HL-60 (cell line): ENCODE data around the gene USF2.

ENCODE experiments used
- DNase-seq, 2 experiments: peaks; one replicate each; pipeline ENCODE4 v3.0.0-alpha.2; 2010 to 2020; ENCODE audit warnings: low read depth in 1 of 2, low spot score in 1 of 2
- H3K27ac ChIP-seq: fragments of 250-450 bp; sonication (Bioruptor Pico); replicated peaks from 2 replicates; pipeline ENCODE4 v1.5.1; 2020; ENCODE audit warnings: mild to moderate bottlenecking, moderate library complexity
- H3K27me3 ChIP-seq: fragments of 250-450 bp; sonication (Bioruptor Pico); 2 replicates; pipeline ENCODE4 v1.5.1; 2021; ENCODE audit warnings: mild to moderate bottlenecking, moderate library complexity; ENCODE audit not compliant: insufficient read depth, poor library complexity, severe bottlenecking
- H3K4me3 ChIP-seq: replicated peaks from 2 replicates; pipeline ENCODE4 v1.5.1; 2011; ENCODE audit warnings: mild to moderate bottlenecking, control low read depth, low read length; ENCODE audit not compliant: insufficient read depth
- GABPA ChIP-seq: IDR thresholded peaks from 2 replicates; pipeline ENCODE4 v1.6.1; 2012; ENCODE audit warnings: low read depth
- POLR2AphosphoS5 ChIP-seq: IDR thresholded peaks from 2 replicates; pipeline ENCODE4 v1.6.1; 2012; ENCODE audit warnings: low read depth
- SPI1 ChIP-seq: IDR thresholded peaks from 2 replicates; pipeline ENCODE4 v1.6.1; 2012; ENCODE audit warnings: low read depth, mild to moderate bottlenecking, borderline replicate concordance
- TF ChIP-seq, protein P1 (sequence below): IDR thresholded peaks from one replicate; pipeline ENCODE4 v1.5.1; 2011; ENCODE audit warnings: low read length, control low read depth, inconsistent platforms; ENCODE audit not compliant: insufficient read depth
- TF ChIP-seq, protein P2 (sequence below): IDR thresholded peaks from 2 replicates; pipeline ENCODE4 v1.6.1; 2012; ENCODE audit warnings: low read depth; ENCODE audit not compliant: insufficient replicate concordance

USF2 gene

DNA sequence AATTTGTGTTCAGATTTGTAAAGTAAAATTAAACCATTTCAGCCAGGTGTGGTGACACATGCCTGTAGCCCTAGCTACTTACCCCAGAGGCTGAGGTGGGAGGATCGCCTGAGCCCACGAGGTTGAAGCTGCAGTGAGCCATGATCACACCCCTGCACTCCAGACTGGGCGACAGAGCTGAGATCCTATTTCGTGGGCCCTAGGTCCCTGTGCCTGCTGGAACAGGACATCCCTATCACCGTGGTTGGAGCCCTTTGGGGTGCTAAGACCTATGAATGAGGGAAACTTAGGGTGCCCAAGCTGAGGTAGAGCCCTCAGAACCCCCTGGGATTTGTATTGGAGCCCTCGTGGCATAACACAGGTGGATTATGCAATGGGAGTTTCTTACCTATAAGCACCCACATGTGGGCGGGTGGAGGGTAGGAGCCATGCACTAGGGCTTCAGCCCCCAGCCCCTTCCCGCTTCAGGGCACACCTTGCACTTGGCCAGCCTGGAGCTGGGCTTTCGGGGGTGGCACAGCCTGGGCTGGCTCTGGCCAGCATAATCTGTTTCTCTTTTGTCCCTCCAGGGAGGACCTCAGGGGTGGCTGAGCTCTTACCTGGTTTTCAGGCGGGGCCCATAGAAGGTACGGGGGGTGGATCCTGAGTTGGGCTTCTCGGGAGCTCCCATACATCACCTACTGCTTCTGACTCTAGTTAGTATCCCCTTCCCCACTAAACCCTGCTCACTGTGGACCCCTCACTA lies 7.2 kb upstream of the USF2 start:
- Histone ChIP-seq H3K27me3 (no peaks in the 10 kb centered on the region), H3K4me3 (no peak overlapping the region), H3K27ac (no peak overlapping the region)
- TF ChIP-seq GABPA: no peak
- no peak for TF ChIP-seq POLR2AphosphoS5
- TF ChIP-seq, protein P1, sequence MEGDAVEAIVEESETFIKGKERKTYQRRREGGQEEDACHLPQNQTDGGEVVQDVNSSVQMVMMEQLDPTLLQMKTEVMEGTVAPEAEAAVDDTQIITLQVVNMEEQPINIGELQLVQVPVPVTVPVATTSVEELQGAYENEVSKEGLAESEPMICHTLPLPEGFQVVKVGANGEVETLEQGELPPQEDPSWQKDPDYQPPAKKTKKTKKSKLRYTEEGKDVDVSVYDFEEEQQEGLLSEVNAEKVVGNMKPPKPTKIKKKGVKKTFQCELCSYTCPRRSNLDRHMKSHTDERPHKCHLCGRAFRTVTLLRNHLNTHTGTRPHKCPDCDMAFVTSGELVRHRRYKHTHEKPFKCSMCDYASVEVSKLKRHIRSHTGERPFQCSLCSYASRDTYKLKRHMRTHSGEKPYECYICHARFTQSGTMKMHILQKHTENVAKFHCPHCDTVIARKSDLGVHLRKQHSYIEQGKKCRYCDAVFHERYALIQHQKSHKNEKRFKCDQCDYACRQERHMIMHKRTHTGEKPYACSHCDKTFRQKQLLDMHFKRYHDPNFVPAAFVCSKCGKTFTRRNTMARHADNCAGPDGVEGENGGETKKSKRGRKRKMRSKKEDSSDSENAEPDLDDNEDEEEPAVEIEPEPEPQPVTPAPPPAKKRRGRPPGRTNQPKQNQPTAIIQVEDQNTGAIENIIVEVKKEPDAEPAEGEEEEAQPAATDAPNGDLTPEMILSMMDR: no peak
- TF ChIP-seq, protein P2, sequence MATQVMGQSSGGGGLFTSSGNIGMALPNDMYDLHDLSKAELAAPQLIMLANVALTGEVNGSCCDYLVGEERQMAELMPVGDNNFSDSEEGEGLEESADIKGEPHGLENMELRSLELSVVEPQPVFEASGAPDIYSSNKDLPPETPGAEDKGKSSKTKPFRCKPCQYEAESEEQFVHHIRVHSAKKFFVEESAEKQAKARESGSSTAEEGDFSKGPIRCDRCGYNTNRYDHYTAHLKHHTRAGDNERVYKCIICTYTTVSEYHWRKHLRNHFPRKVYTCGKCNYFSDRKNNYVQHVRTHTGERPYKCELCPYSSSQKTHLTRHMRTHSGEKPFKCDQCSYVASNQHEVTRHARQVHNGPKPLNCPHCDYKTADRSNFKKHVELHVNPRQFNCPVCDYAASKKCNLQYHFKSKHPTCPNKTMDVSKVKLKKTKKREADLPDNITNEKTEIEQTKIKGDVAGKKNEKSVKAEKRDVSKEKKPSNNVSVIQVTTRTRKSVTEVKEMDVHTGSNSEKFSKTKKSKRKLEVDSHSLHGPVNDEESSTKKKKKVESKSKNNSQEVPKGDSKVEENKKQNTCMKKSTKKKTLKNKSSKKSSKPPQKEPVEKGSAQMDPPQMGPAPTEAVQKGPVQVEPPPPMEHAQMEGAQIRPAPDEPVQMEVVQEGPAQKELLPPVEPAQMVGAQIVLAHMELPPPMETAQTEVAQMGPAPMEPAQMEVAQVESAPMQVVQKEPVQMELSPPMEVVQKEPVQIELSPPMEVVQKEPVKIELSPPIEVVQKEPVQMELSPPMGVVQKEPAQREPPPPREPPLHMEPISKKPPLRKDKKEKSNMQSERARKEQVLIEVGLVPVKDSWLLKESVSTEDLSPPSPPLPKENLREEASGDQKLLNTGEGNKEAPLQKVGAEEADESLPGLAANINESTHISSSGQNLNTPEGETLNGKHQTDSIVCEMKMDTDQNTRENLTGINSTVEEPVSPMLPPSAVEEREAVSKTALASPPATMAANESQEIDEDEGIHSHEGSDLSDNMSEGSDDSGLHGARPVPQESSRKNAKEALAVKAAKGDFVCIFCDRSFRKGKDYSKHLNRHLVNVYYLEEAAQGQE: no peak
- no peak for TF ChIP-seq SPI1
- no peak for DNase-seq

DNA sequence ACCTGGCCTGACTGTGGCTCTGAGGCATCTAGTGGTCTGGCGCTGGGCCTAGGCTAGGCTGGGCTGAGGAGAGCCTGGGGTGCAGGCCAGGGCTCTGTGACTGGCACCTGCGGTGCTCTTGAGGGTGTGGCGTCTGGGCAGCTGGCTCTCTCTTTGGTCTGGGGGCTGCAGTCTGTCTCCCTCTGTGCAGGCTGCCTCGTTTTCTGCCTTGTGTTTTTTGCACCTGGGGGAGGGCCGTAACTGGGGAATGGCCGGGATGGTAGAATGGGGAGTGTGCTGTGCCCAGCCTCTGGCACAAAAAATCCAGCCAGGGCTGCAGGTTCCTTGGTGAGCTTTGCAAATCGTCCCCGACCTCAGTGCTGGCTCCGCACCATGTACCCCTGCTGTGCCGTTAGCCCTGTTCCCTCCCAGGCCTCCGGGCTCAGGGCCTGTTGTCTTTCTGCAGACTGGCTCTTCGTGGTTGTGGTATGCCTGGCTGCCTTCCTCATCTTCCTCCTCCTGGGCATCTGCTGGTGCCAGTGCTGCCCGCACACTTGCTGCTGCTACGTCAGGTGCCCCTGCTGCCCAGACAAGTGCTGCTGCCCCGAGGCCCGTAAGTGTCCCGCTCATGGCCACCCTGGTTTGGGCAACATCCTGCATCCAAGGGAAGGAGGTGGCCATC lies 6.5 kb upstream of the USF2 start:
- DNase-seq: no peak
- Histone ChIP-seq H3K4me3 (no peak overlapping the region), H3K27me3 (no peaks in the 10 kb centered on the region), H3K27ac (no peak overlapping the region)
- TF ChIP-seq, protein P1: no peak
- TF ChIP-seq, protein P2: no peak
- no peak; the same call in 1 of the 2 replicates for TF ChIP-seq POLR2AphosphoS5
- TF ChIP-seq GABPA: no peak
- no peak for TF ChIP-seq SPI1

DNA sequence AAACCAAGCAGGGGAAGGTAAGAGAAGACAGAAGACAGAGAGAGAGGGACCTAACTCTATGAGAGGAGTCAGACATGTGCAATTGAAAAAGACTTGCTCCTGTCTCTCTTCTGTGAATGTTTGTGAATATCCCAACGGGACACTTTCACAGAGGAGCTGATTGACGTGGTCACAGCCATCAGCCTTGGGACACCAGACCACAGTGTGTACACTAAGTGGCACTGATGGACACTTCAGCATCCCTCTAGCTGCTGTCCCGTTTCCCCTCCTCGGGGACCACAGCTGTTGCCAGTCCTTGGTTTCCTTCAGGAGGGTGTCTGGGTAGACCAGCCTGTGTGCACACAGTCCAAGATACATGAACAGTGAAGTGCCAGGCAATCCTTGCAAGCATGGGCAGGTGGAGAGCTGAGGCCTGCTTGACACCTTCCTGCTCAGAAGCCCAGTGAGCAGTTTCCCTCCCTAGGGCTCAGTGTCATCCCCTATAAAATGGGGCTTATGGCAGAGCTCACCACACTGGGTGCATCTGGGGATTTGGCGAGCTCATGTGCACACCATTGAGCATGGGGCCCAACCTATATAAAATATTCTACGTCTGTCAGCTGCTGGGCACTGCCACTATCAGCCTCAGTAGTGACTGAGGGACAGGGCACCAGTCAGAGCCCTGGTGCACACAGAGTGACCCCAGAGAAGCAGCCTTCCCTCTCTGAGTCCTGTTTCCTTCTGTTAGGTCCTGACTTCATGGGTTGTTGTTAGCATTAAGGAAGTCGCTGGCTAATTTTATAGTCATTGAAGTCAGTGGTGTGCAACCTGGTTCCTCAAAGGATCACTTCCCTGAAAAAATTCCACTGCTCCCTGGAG lies 4.3 kb upstream of the USF2 start:
- H3K27ac ChIP-seq: no peak overlapping the region
- H3K27me3 ChIP-seq: no peaks in the 10 kb centered on the region
- DNase-seq: no peak
- TF ChIP-seq SPI1 (no peak), POLR2AphosphoS5 (no peak; the same call in 1 of the 2 replicates), GABPA (no peak)
- TF ChIP-seq, protein P2: no peak
- TF ChIP-seq, protein P1: no peak
- H3K4me3 ChIP-seq: no peak overlapping the region
